Esophagus squamous epithelium (tissue), 5 donors: ENCODE measurements around the gene BCAT1. TPM values are rescaled to one million over a fixed set of nuclear protein-coding genes. Genes with fewer than 3 reads are reported as not detected.

Experiments used
- DNase-seq: peaks from one replicate; lab custom pipeline; 2025; lab: John Stamatoyannopoulos, UW
- H3K27ac ChIP-seq, 4 donors: fragments of 200-600 bp; sonication (generic); one replicate each; pipeline ENCODE4 v1.5.1; 2016 to 2019; ENCODE audit warnings: mild to moderate bottlenecking in 1 of 4
- H3K27me3 ChIP-seq, 4 donors: fragments of 200-600 bp; sonication (generic); 1 replicate in 3 of 4; 2 replicates in 1 of 4; pipeline versions ENCODE4 v1.5.1 to v1.6.0; 2017 to 2021; ENCODE audit warnings: antibody characterized with exemption in 1 of 4
- H3K36me3 ChIP-seq, 3 donors: fragments of 200-600 bp; sonication (generic); one replicate each; pipeline ENCODE4 v1.5.1; 2016 to 2019
- H3K4me1 ChIP-seq, 3 donors: fragments of 200-600 bp; sonication (generic); one replicate each; pipeline ENCODE4 v1.5.1; 2017 to 2019
- H3K4me3 ChIP-seq, 4 donors: fragments of 200-600 bp; sonication (generic); 1 replicate in 3 of 4; 2 replicates in 1 of 4; pipeline ENCODE4 v1.5.1; 2016 to 2019; ENCODE audit warnings: mild to moderate bottlenecking in 2 of 4, moderate library complexity in 1 of 4
- H3K9me3 ChIP-seq, 3 donors: fragments of 200-600 bp; sonication (generic); one replicate each; pipeline ENCODE4 v1.5.1; 2016 to 2019
- CTCF ChIP-seq, 6 experiments: fragments of 450-650 bp in 4 of 6; fragments of 200-600 bp in 2 of 6; sonication (generic) in 2 of 6; IDR thresholded peaks; one replicate each; pipeline ENCODE4 v1.5.1; 2016 to 2019; ENCODE audit warnings: antibody characterized with exemption in 6 of 6, mild to moderate bottlenecking in 4 of 6, moderate library complexity in 4 of 6
- POLR2A ChIP-seq, 4 donors: fragments of 450-650 bp; IDR thresholded peaks; one replicate each; pipeline ENCODE4 v1.6.1; 2017; ENCODE audit warnings: antibody characterized with exemption in 4 of 4, mild to moderate bottlenecking in 4 of 4, moderate library complexity in 3 of 4
- WGBS, 2 donors: methylation state at CpG; one replicate each; pipeline ENCODE4 v1.1.5; 2018; 5-methylcytosine and 5-hydroxymethylcytosine counted together
- intact Hi-C: fragments of 100-400 bp; cut with DNase I; formaldehyde crosslinking; loops from one replicate; pipeline ENCODE4 v1.15.0; 2022
- total RNA-seq, 4 donors: library from RNA; depleted of rRNA; stranded (reverse); fragments of >200 nt; gene quantifications; one replicate each; pipeline ENCODE4 v1.1.0, GENCODE V29; 2016
- donor health status: DM: yes; HTN: yes; CAD: no.

The BCAT1 gene
- total RNA-seq, 4 donors from 2014 or later: 0.87 to 28.3 (median 9.6) TPM

DNA sequence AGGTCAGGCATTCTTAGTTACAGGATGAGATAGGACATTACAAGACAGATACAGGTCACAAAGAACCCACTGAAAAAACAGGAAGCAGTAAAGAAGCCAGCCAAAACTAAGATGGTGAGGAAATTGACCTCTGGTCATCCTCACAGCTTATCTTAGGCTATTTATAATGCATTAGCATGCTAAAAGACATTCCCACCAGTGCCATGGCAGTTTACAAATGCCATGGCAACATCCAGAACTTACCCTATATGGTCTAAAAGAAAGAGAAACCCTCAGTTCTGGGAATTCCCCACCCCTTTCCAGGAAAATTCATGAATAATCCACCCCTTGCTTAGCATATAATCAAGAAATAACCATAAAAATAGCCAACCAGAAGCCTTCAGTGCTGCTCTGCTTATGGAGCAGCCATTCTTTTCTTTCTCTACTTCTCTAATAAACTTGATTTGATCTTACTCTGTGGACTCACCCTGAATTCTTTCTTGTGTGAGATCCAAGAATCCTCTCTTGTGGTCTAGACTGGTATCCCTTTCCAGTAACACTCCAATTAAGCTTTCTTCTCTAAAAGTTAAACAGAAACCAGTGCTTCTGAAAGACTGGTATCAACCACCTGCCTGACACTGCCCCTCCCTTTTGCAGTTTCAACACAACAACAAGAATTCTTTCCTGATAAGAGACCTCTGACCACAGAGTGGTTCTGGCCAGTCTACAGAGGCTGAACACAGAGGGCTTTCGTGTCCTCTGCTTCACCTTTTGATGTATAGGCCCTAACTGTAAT is 86.9 kb downstream of the BCAT1 start:
- TF ChIP-seq POLR2A (IDR thresholded peaks at IDR 0.05): no peak
- TF ChIP-seq CTCF (IDR thresholded peaks at IDR 0.05): no peak
- H3K4me3 ChIP-seq: no peak overlapping the region
- H3K9me3 ChIP-seq: no peaks in the 10 kb centered on the region
- no peaks in the 10 kb centered on the region for H3K4me1 ChIP-seq
- H3K27me3 ChIP-seq: no peaks in the 10 kb centered on the region
- intact Hi-C loops: no loop called here
- H3K36me3 ChIP-seq: no peaks in the 10 kb centered on the region
- no peak for DNase-seq
- no peak overlapping the region for H3K27ac ChIP-seq
- 73 to 78% methylated on average over 1 of the region's 1 CpG for WGBS, 2 donors

- Histone ChIP-seq H3K27me3 (no peaks in the 10 kb centered on the region), H3K9me3 (no peaks in the 10 kb centered on the region), H3K27ac (no peak overlapping the region), H3K36me3 (no peaks in the 10 kb centered on the region), H3K4me3 (no peak overlapping the region), H3K4me1 (no peaks in the 10 kb centered on the region)
- no peak for TF ChIP-seq POLR2A (IDR thresholded peaks at IDR 0.05)
- no peak for TF ChIP-seq CTCF (IDR thresholded peaks at IDR 0.05)
- DNase-seq: no peak
- intact Hi-C loops: no loop called here
Observed at GRCh38 chr12:24860546-24860945, 88.4 kb downstream of the BCAT1 start.

- no peak overlapping the region for H3K27ac ChIP-seq
- H3K4me1 ChIP-seq: no peaks in the 10 kb centered on the region
- no peak overlapping the region for H3K4me3 ChIP-seq
- no peak for DNase-seq
- no peaks in the 10 kb centered on the region for H3K27me3 ChIP-seq
- 82 to 89% methylated on average over 3 of the region's 3 CpGs for WGBS, 2 donors
- no peaks in the 10 kb centered on the region for H3K9me3 ChIP-seq
- TF ChIP-seq CTCF (IDR thresholded peaks at IDR 0.05): no peak
- TF ChIP-seq POLR2A (IDR thresholded peaks at IDR 0.05): no peak
- no peaks in the 10 kb centered on the region for H3K36me3 ChIP-seq
- intact Hi-C loops: no loop called here
Observed at GRCh38 chr12:24856541-24856940, 92.4 kb downstream of the BCAT1 start.

DNA sequence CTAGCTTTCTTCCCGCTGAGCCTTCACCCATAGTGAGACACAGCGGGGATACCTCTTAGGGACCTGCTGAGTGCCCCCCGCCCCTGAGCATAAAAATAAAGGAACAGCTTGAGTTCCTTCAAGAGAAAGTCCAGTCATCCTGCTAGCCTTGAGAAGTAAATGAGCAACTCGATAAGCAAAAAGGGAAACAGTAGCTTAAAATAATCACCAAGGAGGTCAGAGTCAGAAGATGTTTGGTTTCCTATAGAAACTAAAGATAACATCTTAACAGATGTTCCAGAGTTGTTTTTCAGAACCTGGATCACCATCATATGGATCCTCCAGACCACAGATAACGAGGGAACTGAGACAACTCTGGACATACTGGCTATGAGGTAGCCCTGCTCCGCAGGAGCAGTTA is 94.0 kb downstream of the BCAT1 start:
- intact Hi-C loops: no loop called here
- no peaks in the 10 kb centered on the region for H3K4me1 ChIP-seq
- WGBS, 2 donors: 65 to 72% methylated on average over 6 of the region's 6 CpGs
- H3K27me3 ChIP-seq: no peaks in the 10 kb centered on the region
- no peaks in the 10 kb centered on the region for H3K36me3 ChIP-seq
- no peak overlapping the region for H3K4me3 ChIP-seq
- no peaks in the 10 kb centered on the region for H3K9me3 ChIP-seq
- no peak for DNase-seq
- no peak overlapping the region for H3K27ac ChIP-seq
- TF ChIP-seq CTCF (IDR thresholded peaks at IDR 0.05) (no peak), POLR2A (IDR thresholded peaks at IDR 0.05) (no peak)

GRCh38 chr12:24854017-24854416 is 94.9 kb downstream of the BCAT1 start:
- DNase-seq: no peak

More at GRCh38 chr12:24854017-24854416, 94.9 kb downstream of the BCAT1 start:
- intact Hi-C loops: no loop called here
- no peak overlapping the region for H3K4me3 ChIP-seq
- no peak overlapping the region for H3K27ac ChIP-seq
- 34 to 62% methylated on average over 1 of the region's 1 CpG for WGBS, 2 donors
- H3K27me3 ChIP-seq: no peaks in the 10 kb centered on the region
- no peaks in the 10 kb centered on the region for H3K36me3 ChIP-seq
- no peaks in the 10 kb centered on the region for H3K9me3 ChIP-seq
- TF ChIP-seq POLR2A (IDR thresholded peaks at IDR 0.05) (no peak), CTCF (IDR thresholded peaks at IDR 0.05) (no peak)
- no peaks in the 10 kb centered on the region for H3K4me1 ChIP-seq
